Neuronal stem cell (in vitro differentiated cells): ENCODE results near the gene KANSL2.
"Not testable (repeated sequence)": the region's sequence is repeated elsewhere in the genome, so short reads cannot be mapped to it uniquely, and the experiment has no call there.

Source experiments
- DNase-seq: peaks from one replicate; pipeline ENCODE4 v3.0.0-alpha.2; 2013; ENCODE audit warnings: low spot score
- H2AFZ ChIP-seq: one replicate; pipeline ENCODE4 v1.6.1; 2013; ENCODE audit warnings: mild to moderate bottlenecking, low read length, inconsistent platforms
- H2AK5ac ChIP-seq: 2 replicates; pipeline ENCODE4 v1.6.1; 2013; ENCODE audit warnings: low read depth, mild to moderate bottlenecking, inconsistent platforms, low read length, moderate library complexity, mixed read lengths
- H2BK120ac ChIP-seq: 2 replicates; pipeline ENCODE4 v1.6.1; 2013; ENCODE audit warnings: low read depth, mild to moderate bottlenecking, inconsistent platforms, low read length, moderate library complexity, mixed read lengths
- H2BK12ac ChIP-seq: one replicate; pipeline ENCODE4 v1.6.1; 2013; ENCODE audit warnings: low read length, inconsistent platforms
- H2BK15ac ChIP-seq: 2 replicates; pipeline ENCODE4 v1.6.1; 2013; ENCODE audit warnings: mild to moderate bottlenecking, low read length, inconsistent platforms, mixed read lengths
- H2BK5ac ChIP-seq: one replicate; pipeline ENCODE4 v1.6.1; 2013; ENCODE audit warnings: inconsistent platforms, mild to moderate bottlenecking, low read length, moderate library complexity
- H3K14ac ChIP-seq: one replicate; pipeline ENCODE4 v1.6.1; 2013; ENCODE audit warnings: low read length, inconsistent platforms
- H3K18ac ChIP-seq: 2 replicates; pipeline ENCODE4 v1.6.1; 2013; ENCODE audit warnings: low read length, inconsistent platforms
- H3K23ac ChIP-seq: 2 replicates; pipeline ENCODE4 v1.6.1; 2013; ENCODE audit warnings: low read depth, mild to moderate bottlenecking, mixed read lengths, low read length, inconsistent platforms; ENCODE audit not compliant: poor library complexity
- H3K27ac ChIP-seq: replicated peaks from 3 replicates; pipeline ENCODE4 v1.5.1; 2013; ENCODE audit warnings: low read length, inconsistent platforms
- H3K27me3 ChIP-seq, 3 experiments: 2 replicates each; pipeline ENCODE4 v1.6.1; 2013; ENCODE audit warnings: low read length in 3 of 3, mild to moderate bottlenecking in 2 of 3, inconsistent platforms in 1 of 3, low read depth in 1 of 3, mixed read lengths in 1 of 3, moderate library complexity in 1 of 3; ENCODE audit not compliant: control insufficient read depth in 3 of 3, insufficient read depth in 3 of 3
- H3K36me3 ChIP-seq, 2 donors: replicated peaks in 1 of 2; 2 replicates each; pipeline ENCODE4 v1.6.1; 2013; ENCODE audit warnings: low read length in 2 of 2; ENCODE audit not compliant: control insufficient read depth in 2 of 2, insufficient read depth in 2 of 2
- H3K4ac ChIP-seq: 2 replicates; pipeline ENCODE4 v1.6.1; 2013; ENCODE audit warnings: inconsistent platforms, mild to moderate bottlenecking, low read length, moderate library complexity
- H3K4me1 ChIP-seq, 2 donors: 1 replicate in 1 of 2; 2 replicates in 1 of 2; pipeline ENCODE4 v1.6.1; 2013; ENCODE audit warnings: low read length in 2 of 2, low read depth in 1 of 2; ENCODE audit not compliant: control insufficient read depth in 2 of 2, insufficient read depth in 1 of 2
- H3K4me2 ChIP-seq: one replicate; pipeline ENCODE4 v1.6.1; 2013; ENCODE audit warnings: mild to moderate bottlenecking, low read length, inconsistent platforms; ENCODE audit not compliant: insufficient read depth, poor library complexity, severe bottlenecking
- H3K4me3 ChIP-seq, 2 donors: 2 replicates each; pipeline ENCODE4 v1.5.1; 2013; ENCODE audit warnings: low read length in 2 of 2, mild to moderate bottlenecking in 2 of 2, inconsistent platforms in 1 of 2, moderate library complexity in 1 of 2
- H3K79me1 ChIP-seq: one replicate; pipeline ENCODE4 v1.6.1; 2013; ENCODE audit warnings: low read depth, mild to moderate bottlenecking, inconsistent platforms, low read length, moderate library complexity
- H3K9ac ChIP-seq: one replicate; pipeline ENCODE4 v1.6.1; 2013; ENCODE audit warnings: mild to moderate bottlenecking, low read depth, low read length, inconsistent platforms; ENCODE audit not compliant: poor library complexity
- H3K9me3 ChIP-seq, 2 donors: replicated peaks in 1 of 2; 2 replicates each; pipeline versions ENCODE3 to v1.6.1; 2013; ENCODE audit warnings: low read length in 2 of 2, mild to moderate bottlenecking in 2 of 2, inconsistent platforms in 1 of 2, low read depth in 1 of 2, mixed read lengths in 1 of 2, moderate library complexity in 1 of 2; ENCODE audit not compliant: control insufficient read depth in 2 of 2, insufficient read depth in 1 of 2
- H4K8ac ChIP-seq: one replicate; pipeline ENCODE4 v1.6.1; 2013; ENCODE audit warnings: low read depth, mild to moderate bottlenecking, inconsistent platforms, low read length, moderate library complexity
- H4K91ac ChIP-seq: one replicate; pipeline ENCODE4 v1.6.1; 2013; ENCODE audit warnings: low read length, low read depth, mild to moderate bottlenecking, inconsistent platforms; ENCODE audit not compliant: poor library complexity
- WGBS, 2 donors: extraction: QIAGEN DNeasy Blood & Tissue Kit; methylation state at CpG; one replicate each; pipeline ENCODE4 v1.1.7; 2013; ENCODE audit warnings: missing lambda C conversion rate in 2 of 2, mixed read lengths in 1 of 2; ENCODE audit not compliant: insufficient read length in 2 of 2, insufficient replicate concordance in 1 of 2; ENCODE audit errors: extremely low coverage in 2 of 2; 5-methylcytosine and 5-hydroxymethylcytosine counted together

Gene KANSL2

DNA sequence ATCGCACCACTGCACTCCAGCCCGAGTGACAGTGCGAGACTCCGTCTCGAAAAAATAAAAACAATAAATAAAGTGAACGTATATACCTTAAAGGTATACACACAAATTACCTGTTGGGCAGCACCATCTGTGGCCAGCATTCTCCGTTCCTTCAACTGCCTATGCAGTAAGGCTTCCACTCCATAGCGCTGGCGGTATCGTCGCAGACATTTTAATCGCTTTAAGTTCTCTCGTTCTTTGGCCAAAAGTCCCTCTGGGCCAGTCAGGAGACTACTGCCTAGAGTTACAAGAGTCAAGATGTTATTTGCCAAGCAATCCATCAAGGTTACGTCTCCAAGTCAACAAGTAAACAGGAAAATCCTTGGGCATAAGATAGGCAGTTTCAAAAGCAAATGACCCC is 13.0 kb downstream of the KANSL2 start:
- Histone ChIP-seq H3K4ac (no peak overlapping the region), H3K27ac (no peak overlapping the region), H3K14ac (no peak overlapping the region), H2BK120ac (no peak overlapping the region), H3K4me2 (no peak overlapping the region), H2BK15ac (no peak overlapping the region), H2AFZ (no peak overlapping the region), H2BK12ac (no peak overlapping the region), H3K79me1 (no peaks in the 10 kb centered on the region), H4K91ac (no peak overlapping the region), H4K8ac (no peak overlapping the region), H3K4me3 (no peak overlapping the region), H3K9me3 (no peaks in the 10 kb centered on the region), H3K23ac (no peak overlapping the region), H3K27me3 (no peaks in the 10 kb centered on the region), H3K4me1 (no peaks in the 10 kb centered on the region), H2BK5ac (no peak overlapping the region), H2AK5ac (no peak overlapping the region), H3K36me3 (peaks cover 37 to 97% of the 10 kb centered on the region in 2 donors), H3K9ac (no peak overlapping the region), H3K18ac (no peak overlapping the region)
- no peak for DNase-seq
- no CpG with 5 or more reads among the region's 14 CpGs for WGBS, 2 donors

DNA sequence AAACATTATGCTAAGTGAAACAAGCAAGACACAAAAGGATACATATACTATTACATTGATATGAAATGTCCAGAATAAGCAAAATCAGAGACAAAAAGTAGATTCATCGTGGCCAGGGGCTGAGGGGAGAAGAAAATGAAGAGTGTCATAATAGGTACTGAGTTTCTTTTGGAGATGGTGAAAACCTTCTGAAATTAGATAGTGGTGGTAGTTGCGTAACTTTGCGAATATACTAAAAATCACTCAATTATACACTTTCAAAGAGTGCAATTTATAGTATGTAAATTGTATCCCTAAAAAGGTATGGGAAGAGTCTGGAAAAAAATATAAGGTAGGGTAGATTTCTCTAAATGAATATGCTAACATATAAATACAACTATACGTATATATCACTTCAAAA is 22.2 kb downstream of the KANSL2 start:
- H2BK5ac ChIP-seq = no peak overlapping the region
- no peak overlapping the region for H2BK12ac ChIP-seq
- H3K4ac ChIP-seq = no peak overlapping the region
- H4K8ac ChIP-seq = no peak overlapping the region
- H3K4me2 ChIP-seq = no peak overlapping the region
- no peaks in the 10 kb centered on the region for H3K4me1 ChIP-seq
- no peak overlapping the region for H3K9ac ChIP-seq
- H3K18ac ChIP-seq = no peak overlapping the region
- H2BK15ac ChIP-seq = no peak overlapping the region
- H2BK120ac ChIP-seq = no peak overlapping the region
- no peak overlapping the region for H3K23ac ChIP-seq
- no peak overlapping the region for H3K4me3 ChIP-seq
- no peak overlapping the region for H2AFZ ChIP-seq
- WGBS, 2 donors = no CpG with 5 or more reads among the region's 4 CpGs
- H3K79me1 ChIP-seq = no peaks in the 10 kb centered on the region
- no peak overlapping the region for H3K27ac ChIP-seq
- H3K36me3 ChIP-seq = peaks cover 23 to 98% of the 10 kb centered on the region in 2 donors
- DNase-seq = no peak
- H3K9me3 ChIP-seq = no peaks in the 10 kb centered on the region
- H3K14ac ChIP-seq = no peak overlapping the region
- no peaks in the 10 kb centered on the region for H3K27me3 ChIP-seq
- H4K91ac ChIP-seq = no peak overlapping the region
- no peak overlapping the region for H2AK5ac ChIP-seq

DNA sequence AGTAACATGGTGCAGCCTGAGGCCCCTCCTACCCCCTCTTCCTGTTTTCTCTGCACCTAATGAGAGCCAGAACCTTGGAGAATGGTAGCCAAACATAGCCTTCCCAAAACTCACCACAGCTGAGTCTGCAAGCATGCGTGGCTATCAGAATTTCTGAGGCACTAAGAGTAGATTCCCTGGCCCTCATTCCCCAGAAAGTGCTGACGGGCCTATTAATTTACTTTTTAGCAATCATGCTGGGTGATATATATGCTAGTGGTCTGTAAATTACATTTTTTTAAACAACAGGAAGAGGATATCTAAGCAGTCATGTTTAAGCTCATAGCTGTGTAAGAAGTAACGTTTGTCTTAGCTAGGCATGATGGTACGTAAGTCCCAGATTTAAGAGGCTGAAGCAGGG is 30.4 kb downstream of the KANSL2 start:
- Histone ChIP-seq H2BK5ac (no peak overlapping the region), H3K23ac (no peak overlapping the region), H3K4me3 (no peak overlapping the region), H4K91ac (no peak overlapping the region), H3K27ac (no peak overlapping the region), H4K8ac (no peak overlapping the region), H3K4ac (no peak overlapping the region), H3K4me2 (no peak overlapping the region), H3K4me1 (no peaks in the 10 kb centered on the region), H2AFZ (no peak overlapping the region), H2BK15ac (no peak overlapping the region), H3K9ac (no peak overlapping the region), H2BK120ac (no peak overlapping the region), H3K14ac (no peak overlapping the region), H2BK12ac (no peak overlapping the region), H3K27me3 (no peaks in the 10 kb centered on the region), H2AK5ac (no peak overlapping the region), H3K36me3 (peaks cover 26 to 98% of the 10 kb centered on the region in 2 donors), H3K9me3 (no peaks in the 10 kb centered on the region), H3K79me1 (no peaks in the 10 kb centered on the region), H3K18ac (no peak overlapping the region)
- no CpG with 5 or more reads among the region's 4 CpGs for WGBS, 2 donors
- no peak for DNase-seq

DNA sequence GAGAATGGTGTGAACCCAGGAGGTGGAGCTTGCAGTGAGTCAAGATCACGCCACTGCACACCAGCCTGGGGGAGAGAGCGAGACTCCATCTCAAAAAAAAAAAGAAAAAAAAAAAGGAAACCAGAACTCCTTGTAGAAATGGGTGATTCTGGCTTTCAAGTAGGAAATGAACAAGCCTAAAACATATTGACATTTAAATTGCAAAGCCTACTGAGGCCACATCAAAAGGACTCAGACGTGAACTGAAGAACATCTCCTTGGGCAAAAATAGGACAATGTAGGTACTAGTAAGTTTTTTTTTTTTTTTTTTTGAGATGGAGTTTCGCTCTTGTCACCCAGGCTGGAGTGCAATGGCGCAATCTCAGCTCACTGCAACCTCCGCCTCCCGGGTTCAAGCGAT is 36.7 kb downstream of the KANSL2 start:
- WGBS, 2 donors = no CpG with 5 or more reads among the region's 8 CpGs
- not testable (repeated sequence) for H3K23ac ChIP-seq, H2AK5ac ChIP-seq, H3K9ac ChIP-seq, H3K14ac ChIP-seq, H3K4ac ChIP-seq, H2BK15ac ChIP-seq, H3K4me1 ChIP-seq, H4K91ac ChIP-seq, H2BK5ac ChIP-seq, DNase-seq, H3K4me3 ChIP-seq, H3K27ac ChIP-seq, H4K8ac ChIP-seq, H2BK12ac ChIP-seq, H3K18ac ChIP-seq, H2BK120ac ChIP-seq, H2AFZ ChIP-seq, H3K79me1 ChIP-seq, H3K4me2 ChIP-seq, H3K27me3 ChIP-seq
- H3K9me3 ChIP-seq = peaks cover 9 to 23% of the 10 kb centered on the region in 2 donors
- peaks cover 12 to 72% of the 10 kb centered on the region in 2 donors for H3K36me3 ChIP-seq
